Ishikawa (cell line): Measurements from ENCODE around the gene PLA2R1.

Experiments
- CEBPB ChIP-seq: IDR thresholded peaks from 2 replicates; pipeline ENCODE4 v1.6.1; 2012
- CREB1 ChIP-seq: IDR thresholded peaks from 2 replicates; pipeline ENCODE4 v1.6.1; 2012; ENCODE audit warnings: low read depth
- EGR1 ChIP-seq: IDR thresholded peaks from 2 replicates; pipeline ENCODE4 v1.6.1; 2012
- EP300 ChIP-seq: IDR thresholded peaks from 2 replicates; pipeline ENCODE4 v1.6.1; 2012; ENCODE audit warnings: borderline replicate concordance
- FOXM1 ChIP-seq: IDR thresholded peaks from 2 replicates; pipeline ENCODE4 v1.6.1; 2012; ENCODE audit warnings: low read depth, borderline replicate concordance
- NFIC ChIP-seq: IDR thresholded peaks from 2 replicates; pipeline ENCODE4 v1.6.1; 2012
- RAD21 ChIP-seq: IDR thresholded peaks from 2 replicates; pipeline ENCODE4 v1.6.1; 2012; ENCODE audit warnings: low read depth
- TAF1 ChIP-seq: IDR thresholded peaks from 2 replicates; pipeline ENCODE4 v1.6.1; 2012; ENCODE audit warnings: low read depth, mild to moderate bottlenecking
- TCF12 ChIP-seq: IDR thresholded peaks from 2 replicates; pipeline ENCODE4 v1.6.1; 2012; ENCODE audit warnings: low read depth
- TEAD4 ChIP-seq: IDR thresholded peaks from 2 replicates; pipeline ENCODE4 v1.6.1; 2012
- YY1 ChIP-seq: IDR thresholded peaks from 2 replicates; pipeline ENCODE4 v1.6.1; 2012; ENCODE audit warnings: low read depth
- ZBTB7A ChIP-seq: IDR thresholded peaks from 2 replicates; pipeline ENCODE4 v1.6.1; 2012; ENCODE audit warnings: low read depth
- TF ChIP-seq, protein P1 (sequence below): IDR thresholded peaks from 2 replicates; pipeline ENCODE4 v1.6.1; 2012; ENCODE audit warnings: low read depth, mild to moderate bottlenecking
- TF ChIP-seq, protein P2 (sequence below): IDR thresholded peaks from 2 replicates; pipeline ENCODE4 v1.6.1; 2012
- TF ChIP-seq, protein P3 (sequence below): IDR thresholded peaks from 2 replicates; pipeline ENCODE4 v1.6.1; 2012

PLA2R1 gene

DNA sequence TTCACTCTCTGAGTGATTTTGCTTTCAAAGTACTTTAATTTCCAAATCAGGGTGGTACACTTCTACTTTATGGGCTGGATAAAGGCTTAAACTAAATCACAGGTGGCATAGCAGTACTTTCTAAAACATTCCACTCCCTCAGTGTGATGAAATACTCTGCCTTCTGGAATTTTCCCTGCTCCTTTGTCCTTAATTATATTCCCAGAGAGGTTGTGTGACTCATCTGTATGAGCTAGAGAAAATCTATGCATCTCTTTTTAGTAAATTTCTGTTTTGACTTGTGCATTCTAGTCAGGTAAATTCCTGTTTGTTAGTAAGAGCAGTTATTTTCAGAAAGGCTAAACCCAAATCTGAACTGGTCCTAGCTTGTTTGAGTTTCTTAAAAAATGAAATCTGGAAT is 29.0 kb upstream of the PLA2R1 start:
- TF ChIP-seq, protein P1, sequence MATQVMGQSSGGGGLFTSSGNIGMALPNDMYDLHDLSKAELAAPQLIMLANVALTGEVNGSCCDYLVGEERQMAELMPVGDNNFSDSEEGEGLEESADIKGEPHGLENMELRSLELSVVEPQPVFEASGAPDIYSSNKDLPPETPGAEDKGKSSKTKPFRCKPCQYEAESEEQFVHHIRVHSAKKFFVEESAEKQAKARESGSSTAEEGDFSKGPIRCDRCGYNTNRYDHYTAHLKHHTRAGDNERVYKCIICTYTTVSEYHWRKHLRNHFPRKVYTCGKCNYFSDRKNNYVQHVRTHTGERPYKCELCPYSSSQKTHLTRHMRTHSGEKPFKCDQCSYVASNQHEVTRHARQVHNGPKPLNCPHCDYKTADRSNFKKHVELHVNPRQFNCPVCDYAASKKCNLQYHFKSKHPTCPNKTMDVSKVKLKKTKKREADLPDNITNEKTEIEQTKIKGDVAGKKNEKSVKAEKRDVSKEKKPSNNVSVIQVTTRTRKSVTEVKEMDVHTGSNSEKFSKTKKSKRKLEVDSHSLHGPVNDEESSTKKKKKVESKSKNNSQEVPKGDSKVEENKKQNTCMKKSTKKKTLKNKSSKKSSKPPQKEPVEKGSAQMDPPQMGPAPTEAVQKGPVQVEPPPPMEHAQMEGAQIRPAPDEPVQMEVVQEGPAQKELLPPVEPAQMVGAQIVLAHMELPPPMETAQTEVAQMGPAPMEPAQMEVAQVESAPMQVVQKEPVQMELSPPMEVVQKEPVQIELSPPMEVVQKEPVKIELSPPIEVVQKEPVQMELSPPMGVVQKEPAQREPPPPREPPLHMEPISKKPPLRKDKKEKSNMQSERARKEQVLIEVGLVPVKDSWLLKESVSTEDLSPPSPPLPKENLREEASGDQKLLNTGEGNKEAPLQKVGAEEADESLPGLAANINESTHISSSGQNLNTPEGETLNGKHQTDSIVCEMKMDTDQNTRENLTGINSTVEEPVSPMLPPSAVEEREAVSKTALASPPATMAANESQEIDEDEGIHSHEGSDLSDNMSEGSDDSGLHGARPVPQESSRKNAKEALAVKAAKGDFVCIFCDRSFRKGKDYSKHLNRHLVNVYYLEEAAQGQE, result no peak

DNA sequence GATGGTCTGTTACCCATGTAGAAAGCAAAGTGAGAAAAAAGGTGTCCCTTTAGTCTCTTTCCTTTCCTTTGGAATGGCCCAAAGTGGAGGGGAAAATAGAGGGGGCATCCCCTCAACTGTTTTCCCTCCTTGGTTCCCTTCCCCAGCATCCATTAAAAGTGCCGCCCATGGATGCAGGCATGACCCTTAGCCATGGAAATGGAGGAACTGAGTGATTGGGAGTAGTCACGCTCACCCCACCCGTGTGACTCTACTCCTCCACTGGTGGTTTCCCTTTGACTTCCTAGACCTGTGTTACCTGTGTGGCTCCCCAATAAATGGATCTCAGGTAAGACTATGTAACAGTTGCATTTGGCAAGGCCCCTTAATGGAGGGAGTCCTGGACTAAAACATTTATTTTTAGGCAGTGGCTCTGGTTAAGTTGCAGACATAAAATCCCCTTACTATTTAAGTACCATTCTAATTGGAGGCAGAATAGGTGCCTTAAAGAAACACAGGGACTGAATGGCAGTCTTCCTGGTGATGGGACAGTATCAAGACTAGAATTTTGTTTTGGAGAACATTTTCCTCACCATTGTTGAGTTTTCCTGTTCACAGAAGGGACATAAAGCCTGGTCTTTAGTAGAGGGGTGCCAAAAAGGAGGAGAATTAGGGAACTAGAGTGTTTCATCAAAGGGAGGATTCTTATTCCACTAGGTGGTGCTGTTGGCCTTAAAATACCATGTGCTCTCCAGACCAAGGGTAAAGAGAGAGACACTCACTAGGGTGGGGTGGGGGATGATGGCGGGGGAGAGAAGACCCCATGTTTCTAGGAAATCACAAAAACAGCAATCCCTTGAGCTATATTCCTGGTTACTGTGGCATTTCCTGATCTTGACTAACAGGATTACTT is 25.7 kb upstream of the PLA2R1 start:
- TF ChIP-seq, protein P2, sequence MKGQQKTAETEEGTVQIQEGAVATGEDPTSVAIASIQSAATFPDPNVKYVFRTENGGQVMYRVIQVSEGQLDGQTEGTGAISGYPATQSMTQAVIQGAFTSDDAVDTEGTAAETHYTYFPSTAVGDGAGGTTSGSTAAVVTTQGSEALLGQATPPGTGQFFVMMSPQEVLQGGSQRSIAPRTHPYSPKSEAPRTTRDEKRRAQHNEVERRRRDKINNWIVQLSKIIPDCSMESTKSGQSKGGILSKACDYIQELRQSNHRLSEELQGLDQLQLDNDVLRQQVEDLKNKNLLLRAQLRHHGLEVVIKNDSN, result peak; percentile 56
- no peak for TF ChIP-seq TAF1
- TF ChIP-seq EGR1, result no peak
- TF ChIP-seq, protein P1, result no peak
- TF ChIP-seq, protein P3, sequence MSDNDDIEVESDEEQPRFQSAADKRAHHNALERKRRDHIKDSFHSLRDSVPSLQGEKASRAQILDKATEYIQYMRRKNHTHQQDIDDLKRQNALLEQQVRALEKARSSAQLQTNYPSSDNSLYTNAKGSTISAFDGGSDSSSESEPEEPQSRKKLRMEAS, result no peak
- TF ChIP-seq RAD21, result peak; percentile 71
- TF ChIP-seq CEBPB, result no peak
- TF ChIP-seq YY1, result 0 out of 2 replicates have a peak, but pooled peaks have one; percentile 17
- 0 out of 2 replicates have a peak, but pooled peaks have one; percentile 13 for TF ChIP-seq TCF12

DNA sequence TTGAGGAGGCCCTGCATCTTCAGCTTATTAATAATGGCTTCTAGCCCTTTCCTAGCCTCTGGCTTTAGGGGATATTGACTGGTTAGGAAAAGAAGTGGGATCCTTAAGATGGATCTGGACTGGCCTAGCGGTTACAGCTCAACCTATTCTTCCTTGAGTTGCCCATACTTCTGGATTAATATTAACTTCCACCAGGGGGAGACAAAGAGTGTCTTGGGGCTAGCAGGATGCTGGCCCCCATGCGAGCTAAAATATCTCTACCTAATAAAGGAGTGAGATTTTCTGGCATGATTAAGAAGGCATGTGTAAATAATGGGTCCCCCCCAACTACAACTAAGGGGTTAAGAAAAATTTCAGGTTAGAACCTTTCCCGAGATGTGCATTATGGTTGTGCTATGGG is 23.2 kb upstream of the PLA2R1 start:
- 0 out of 2 replicates have a peak, but pooled peaks have one; percentile 9 for TF ChIP-seq RAD21
- no peak for TF ChIP-seq TAF1

DNA sequence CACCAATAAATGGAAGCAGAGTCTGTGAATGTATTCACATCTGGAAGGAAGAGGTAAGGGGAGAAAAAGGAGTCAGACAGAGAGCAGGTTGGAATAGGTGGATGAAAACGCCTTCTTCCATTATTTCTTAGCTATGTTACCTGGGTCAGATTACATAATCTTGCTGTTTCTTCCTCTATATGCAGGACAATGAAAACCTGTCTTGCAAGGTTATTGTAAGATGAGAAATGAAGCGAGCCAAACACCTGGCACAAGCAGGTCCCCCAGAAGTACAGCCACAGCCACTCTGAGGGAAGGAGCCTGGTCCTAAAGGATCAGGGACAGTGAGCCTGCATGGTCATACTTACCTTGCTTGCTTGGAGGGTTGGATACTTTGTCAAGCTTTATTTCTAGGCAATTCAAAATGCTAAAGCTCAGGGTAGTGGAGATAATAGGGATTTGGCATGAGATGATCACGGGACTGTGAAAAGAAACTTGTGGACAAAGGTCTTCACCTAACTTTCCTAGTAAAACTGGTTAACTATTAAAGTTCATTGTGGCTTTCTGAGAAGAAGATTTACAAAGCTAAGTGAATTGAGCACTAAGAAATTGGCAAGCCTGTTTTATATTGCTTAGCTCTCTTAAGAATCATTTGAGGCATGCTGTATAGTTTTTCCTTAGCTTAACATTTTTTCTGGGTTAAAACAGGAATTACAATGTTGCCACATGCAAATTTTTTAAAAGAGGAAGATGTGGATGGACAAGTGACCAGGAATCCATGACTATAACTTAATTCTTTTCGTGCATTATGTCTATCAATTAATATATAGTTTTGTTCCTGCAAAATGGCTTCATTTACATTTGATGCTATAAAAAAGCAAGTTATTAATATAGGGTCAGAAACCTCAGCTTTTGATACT is 15.7 kb upstream of the PLA2R1 start:
- TF ChIP-seq TEAD4 (peak; percentile 15; the same call in 1 of the 2 replicates), NFIC (peak; percentile 66), ZBTB7A (no peak), RAD21 (peak; percentile 31), FOXM1 (0 out of 2 replicates have a peak, but pooled peaks have one; percentile 42), CREB1 (no peak), TCF12 (peak; percentile 86), YY1 (no peak), CEBPB (peak; percentile 77), EGR1 (no peak), EP300 (peak; percentile 64; the same call in 1 of the 2 replicates), TAF1 (no peak)
- TF ChIP-seq, protein P3, result peak; percentile 47; the same call in 1 of the 2 replicates
- TF ChIP-seq, protein P2, result peak; percentile 39; the same call in 1 of the 2 replicates
- TF ChIP-seq, protein P1, result no peak
